ENCODE data around the gene PIGX. TPM values are rescaled to one million over a fixed set of nuclear protein-coding genes. Genes with fewer than 3 reads are reported as not detected.

PIGX gene
- total RNA-seq, 6 donors from 2014 or later, result 9.4 to 19.5 (median 17.4) TPM

- Histone ChIP-seq H3K4me3 (no peak overlapping the region), H3K4me1 (peaks cover 0 to under 1% (median 0%) of the 10 kb centered on the region in 4 donors), H3K36me3 (no peaks in the 10 kb centered on the region), H3K27ac (no peak overlapping the region), H3K9me3 (no peaks in the 10 kb centered on the region), H3K27me3 (no peaks in the 10 kb centered on the region)
- DNase-seq (no peak), ATAC-seq (ENCODE audit: low FRiP score in 2 of 2) (no peak)
- TF ChIP-seq EP300 (IDR thresholded peaks at IDR 0.05) (no peak), POLR2A (IDR thresholded peaks at IDR 0.05) (no peak), POLR2AphosphoS5 (IDR thresholded peaks at IDR 0.05) (no peak)
- TF ChIP-seq, protein P1, sequence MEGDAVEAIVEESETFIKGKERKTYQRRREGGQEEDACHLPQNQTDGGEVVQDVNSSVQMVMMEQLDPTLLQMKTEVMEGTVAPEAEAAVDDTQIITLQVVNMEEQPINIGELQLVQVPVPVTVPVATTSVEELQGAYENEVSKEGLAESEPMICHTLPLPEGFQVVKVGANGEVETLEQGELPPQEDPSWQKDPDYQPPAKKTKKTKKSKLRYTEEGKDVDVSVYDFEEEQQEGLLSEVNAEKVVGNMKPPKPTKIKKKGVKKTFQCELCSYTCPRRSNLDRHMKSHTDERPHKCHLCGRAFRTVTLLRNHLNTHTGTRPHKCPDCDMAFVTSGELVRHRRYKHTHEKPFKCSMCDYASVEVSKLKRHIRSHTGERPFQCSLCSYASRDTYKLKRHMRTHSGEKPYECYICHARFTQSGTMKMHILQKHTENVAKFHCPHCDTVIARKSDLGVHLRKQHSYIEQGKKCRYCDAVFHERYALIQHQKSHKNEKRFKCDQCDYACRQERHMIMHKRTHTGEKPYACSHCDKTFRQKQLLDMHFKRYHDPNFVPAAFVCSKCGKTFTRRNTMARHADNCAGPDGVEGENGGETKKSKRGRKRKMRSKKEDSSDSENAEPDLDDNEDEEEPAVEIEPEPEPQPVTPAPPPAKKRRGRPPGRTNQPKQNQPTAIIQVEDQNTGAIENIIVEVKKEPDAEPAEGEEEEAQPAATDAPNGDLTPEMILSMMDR (IDR thresholded peaks at IDR 0.05), result no peak
- 74 to 78% methylated on average over 4 of the region's 4 CpGs for WGBS, 2 donors
Observed at GRCh38 chr3:196700801-196701200, 11.4 kb upstream of the PIGX start.

DNA sequence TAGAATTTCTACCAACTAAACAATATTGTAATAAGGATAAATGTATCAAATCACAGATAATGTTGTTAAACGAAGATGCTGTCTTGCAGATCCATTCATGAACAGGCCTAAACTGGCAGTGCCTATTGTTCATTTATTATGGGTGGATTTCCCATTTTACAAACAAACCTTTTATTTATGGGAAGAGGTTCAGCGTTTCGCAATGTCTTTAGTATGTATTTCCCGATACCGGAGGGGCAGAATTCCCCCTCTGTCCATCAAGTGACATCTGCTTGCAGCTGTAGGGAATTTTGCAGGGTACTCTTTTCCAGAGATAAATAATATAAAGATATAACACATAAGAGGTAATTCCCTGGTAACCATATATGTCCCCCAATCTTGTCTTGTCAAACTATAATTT, 5.8 kb upstream of the PIGX start:
- 54 to 66% methylated on average over 5 of the region's 5 CpGs for WGBS, 2 donors
- H3K4me3 ChIP-seq, result no peak overlapping the region
- DNase-seq (no peak), ATAC-seq (ENCODE audit: low FRiP score in 2 of 2) (no peak)
- no peaks in the 10 kb centered on the region for H3K9me3 ChIP-seq
- H3K27ac ChIP-seq, result no peak overlapping the region
- no peaks in the 10 kb centered on the region for H3K27me3 ChIP-seq
- no peaks in the 10 kb centered on the region for H3K36me3 ChIP-seq
- TF ChIP-seq EP300 (IDR thresholded peaks at IDR 0.05) (no peak), POLR2AphosphoS5 (IDR thresholded peaks at IDR 0.05) (no peak), POLR2A (IDR thresholded peaks at IDR 0.05) (no peak)
- TF ChIP-seq, protein P1 (IDR thresholded peaks at IDR 0.05), result no peak
- peaks cover 4 to 12% (median 6%) of the 10 kb centered on the region in 4 donors for H3K4me1 ChIP-seq

DNA sequence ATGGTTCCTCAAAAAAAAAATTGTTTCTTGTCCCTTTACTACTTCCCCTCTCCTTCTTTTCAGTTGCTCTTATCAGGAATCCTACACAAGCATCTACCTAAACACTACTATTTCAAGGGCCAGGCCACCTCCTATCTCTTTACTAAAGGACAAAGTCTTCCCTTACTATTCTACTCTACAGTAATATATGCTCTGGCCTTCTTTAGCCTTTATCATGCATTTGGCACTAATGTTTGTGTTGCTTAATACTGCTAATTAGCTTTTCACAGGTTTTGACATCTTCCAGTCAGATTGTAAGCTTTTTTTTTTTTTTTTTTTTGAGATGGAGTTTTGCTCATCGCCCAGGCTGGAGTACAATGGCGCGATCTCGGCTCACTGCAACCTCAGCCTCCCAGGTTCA, 5.4 kb upstream of the PIGX start:
- H3K36me3 ChIP-seq, result no peaks in the 10 kb centered on the region
- no peaks in the 10 kb centered on the region for H3K9me3 ChIP-seq
- no peak overlapping the region for H3K27ac ChIP-seq
- 94 to 98% methylated on average over 4 of the region's 4 CpGs for WGBS, 2 donors
- TF ChIP-seq, protein P1 (IDR thresholded peaks at IDR 0.05), result no peak
- TF ChIP-seq POLR2AphosphoS5 (IDR thresholded peaks at IDR 0.05) (no peak), POLR2A (IDR thresholded peaks at IDR 0.05) (no peak), EP300 (IDR thresholded peaks at IDR 0.05) (no peak)
- ATAC-seq (ENCODE audit: low FRiP score in 2 of 2), result no peak
- peaks cover 8 to 15% (median 9%) of the 10 kb centered on the region in 4 donors for H3K4me1 ChIP-seq
- no peaks in the 10 kb centered on the region for H3K27me3 ChIP-seq
- no peak overlapping the region for H3K4me3 ChIP-seq
- DNase-seq, result no peak

DNA sequence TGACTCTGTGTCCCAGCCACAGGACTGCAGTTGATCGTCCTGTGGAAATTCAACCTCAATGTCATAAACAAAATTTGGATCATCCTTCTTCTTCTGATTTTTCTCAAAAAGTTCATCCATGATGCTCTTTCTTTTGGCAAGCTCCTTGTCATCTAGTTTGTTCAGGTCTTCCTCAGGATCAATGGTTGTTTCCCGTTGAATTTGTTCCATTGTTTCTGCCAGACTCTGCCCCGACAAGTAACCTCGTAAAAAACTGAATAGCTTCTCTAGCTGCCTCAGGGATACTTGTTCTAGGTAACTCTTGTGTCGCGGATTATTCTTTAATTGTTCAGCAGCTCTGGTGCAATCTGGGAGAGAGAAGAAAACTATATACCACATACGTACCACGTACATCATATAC, 4.6 kb upstream of the PIGX start:
- H3K27me3 ChIP-seq, result no peaks in the 10 kb centered on the region
- H3K36me3 ChIP-seq, result no peaks in the 10 kb centered on the region
- WGBS, 2 donors, result 93% methylated on average over 8 of the region's 8 CpGs
- no peak overlapping the region for H3K27ac ChIP-seq
- no peaks in the 10 kb centered on the region for H3K9me3 ChIP-seq
- H3K4me1 ChIP-seq, result peaks cover 8 to 15% (median 9%) of the 10 kb centered on the region in 4 donors
- no peak for TF ChIP-seq EP300 (IDR thresholded peaks at IDR 0.05)
- TF ChIP-seq, protein P1 (IDR thresholded peaks at IDR 0.05), result no peak
- ATAC-seq (ENCODE audit: low FRiP score in 2 of 2) (no peak), DNase-seq (no peak)
- H3K4me3 ChIP-seq, result no peak overlapping the region

DNA sequence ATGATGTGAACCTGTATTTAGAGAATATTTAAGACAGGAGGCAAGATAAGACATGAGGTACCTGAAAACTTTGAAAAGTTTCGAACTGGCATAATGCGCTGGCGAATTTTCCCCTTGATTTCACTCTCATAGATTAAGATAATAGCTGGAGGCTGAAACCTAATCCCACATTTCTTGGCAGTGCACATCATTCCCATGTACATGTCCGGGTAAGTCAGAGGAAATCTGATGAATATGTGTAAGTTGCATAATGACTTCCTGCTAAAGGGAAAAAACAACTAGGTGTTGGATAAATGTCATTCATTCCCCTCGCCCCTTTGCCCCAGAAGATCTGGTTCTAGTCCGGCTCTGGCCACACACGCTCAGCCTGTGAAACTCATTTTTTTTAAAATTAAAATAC, 3.7 kb upstream of the PIGX start:
- H3K4me1 ChIP-seq, result peaks cover 14 to 20% (median 17%) of the 10 kb centered on the region in 4 donors
- no peak for TF ChIP-seq POLR2AphosphoS5 (IDR thresholded peaks at IDR 0.05)
- no peak for TF ChIP-seq EP300 (IDR thresholded peaks at IDR 0.05)
- TF ChIP-seq, protein P1 (IDR thresholded peaks at IDR 0.05), result no peak
- TF ChIP-seq POLR2A (IDR thresholded peaks at IDR 0.05), result no peak
- DNase-seq (no peak), ATAC-seq (ENCODE audit: low FRiP score in 2 of 2) (no peak)
- H3K9me3 ChIP-seq, result no peaks in the 10 kb centered on the region
- no peaks in the 10 kb centered on the region for H3K27me3 ChIP-seq
- H3K36me3 ChIP-seq, result no peaks in the 10 kb centered on the region
- H3K4me3 ChIP-seq, result no peak overlapping the region
- 71 to 79% methylated on average over 7 of the region's 7 CpGs for WGBS, 2 donors
- no peak overlapping the region for H3K27ac ChIP-seq

Measured in upper lobe of left lung (tissue), 6 donors.